Caco-2 (cell line): ENCODE measurements around the gene MTMR12. TPM values are rescaled to one million over a fixed set of nuclear protein-coding genes. Genes with fewer than 3 reads are reported as not detected.
"Not testable (repeated sequence)": the region's sequence is repeated elsewhere in the genome, so short reads cannot be mapped to it uniquely, and the experiment has no call there.

Source experiments
- BruUV-seq: library from RNA; stranded (reverse); fragments of 400-500 nt; replicated peaks from 2 replicates; lab custom pipeline; 2021; lab: Mats Ljungman, UMichigan
- CTCF ChIA-PET: fragments of 300-600 bp; sonication (Branson Sonifier 250); formaldehyde crosslinking; loops from one replicate; lab custom pipeline; 2022; ENCODE audit warnings: antibody characterized with exemption; lab: Charles Lee
- POLR2A ChIA-PET: fragments of 300-600 bp; sonication (Branson Sonifier 250); formaldehyde crosslinking; loops from one replicate; lab custom pipeline; 2022; ENCODE audit warnings: antibody characterized with exemption; lab: Charles Lee
- DNase-seq, 2 experiments: peaks; one replicate each; pipeline versions ENCODE4 v3.0.0 to v3.0.0-alpha.2; 2020 to 2022
- H3K27me3 ChIP-seq: replicated peaks from 2 replicates; pipeline ENCODE4 v1.6.0; 2011; ENCODE audit warnings: low read length; ENCODE audit not compliant: control insufficient read depth, insufficient read depth
- H3K36me3 ChIP-seq: 2 replicates; pipeline ENCODE4 v1.5.1; 2011; ENCODE audit warnings: low read length; ENCODE audit not compliant: control insufficient read depth, insufficient read depth
- H3K4me1 ChIP-seq: fragments of 250-450 bp; sonication (Bioruptor Pico); 2 replicates; pipeline ENCODE4 v1.5.1; 2020; ENCODE audit warnings: mild to moderate bottlenecking
- H3K4me3 ChIP-seq: 2 replicates; pipeline ENCODE4 v1.5.1; 2011; ENCODE audit warnings: low read depth, mild to moderate bottlenecking, control low read depth, low read length
- H3K9me3 ChIP-seq: fragments of 250-450 bp; sonication (Bioruptor Pico); 2 replicates; pipeline ENCODE4 v1.5.1; 2020; ENCODE audit warnings: mild to moderate bottlenecking, moderate library complexity
- H3K27ac Mint-ChIP-seq: one replicate; pipeline ENCODE4 v1.8.0; 2022; ENCODE audit warnings: mixed read lengths; ENCODE audit not compliant: unreplicated experiment
- H3K27me3 Mint-ChIP-seq: one replicate; pipeline ENCODE4 v1.8.0; 2022; ENCODE audit warnings: mixed read lengths; ENCODE audit not compliant: insufficient read depth, unreplicated experiment
- H3K36me3 Mint-ChIP-seq: one replicate; pipeline ENCODE4 v1.8.0; 2022; ENCODE audit warnings: mild to moderate bottlenecking, mixed read lengths; ENCODE audit not compliant: insufficient read depth, unreplicated experiment
- H3K4me1 Mint-ChIP-seq: one replicate; pipeline ENCODE4 v1.8.0; 2022; ENCODE audit warnings: low read depth, mixed read lengths; ENCODE audit not compliant: unreplicated experiment
- H3K4me3 Mint-ChIP-seq: one replicate; pipeline ENCODE4 v1.8.0; 2022; ENCODE audit warnings: mild to moderate bottlenecking, moderate library complexity, mixed read lengths; ENCODE audit not compliant: unreplicated experiment
- H3K9me3 Mint-ChIP-seq: one replicate; pipeline ENCODE4 v1.8.0; 2022; ENCODE audit warnings: mixed read lengths; ENCODE audit not compliant: unreplicated experiment
- CTCF ChIP-seq, 2 experiments: fragments of 200-600 bp in 1 of 2; IDR thresholded peaks; 1 replicate in 1 of 2; 2 replicates in 1 of 2; pipeline versions ENCODE4 v1.5.1 to v1.8.0; 2011 to 2022; ENCODE audit warnings: antibody characterized with exemption in 1 of 2, control low read depth in 1 of 2, inconsistent platforms in 1 of 2, low read depth in 1 of 2, low read length in 1 of 2, mild to moderate bottlenecking in 1 of 2, moderate library complexity in 1 of 2; ENCODE audit not compliant: insufficient read depth in 1 of 2, severe bottlenecking in 1 of 2, unreplicated experiment in 1 of 2
- intact Hi-C: fragments of 100-400 bp; cut with micrococcal nuclease; formaldehyde crosslinking; loops from one replicate; pipeline ENCODE4 v1.10.0; 2022; ENCODE audit not compliant: unreplicated experiment
- total RNA-seq: library from RNA; stranded (reverse); gene quantifications from 2 replicates; pipeline ENCODE4 v1.2.3, GENCODE V29; 2022

The MTMR12 gene
- total RNA-seq, 1 experiment from 2014 or later = 35.1 TPM

GRCh38 chr5:32217886-32218396 lies 94.8 kb downstream of the MTMR12 start:
- intact Hi-C loops = no loop called here
- Histone ChIP-seq H3K4me3 (no peak overlapping the region), H3K27me3 (no peaks in the 10 kb centered on the region), H3K4me1 (peaks cover 4% of the 10 kb centered on the region), H3K9me3 (no peaks in the 10 kb centered on the region), H3K36me3 (no peaks in the 10 kb centered on the region)
- no peak for TF ChIP-seq CTCF (IDR thresholded peaks at IDR 0.05; ENCODE audit: insufficient read depth in 1 of 2, low read depth in 1 of 2, low read length in 1 of 2, severe bottlenecking in 1 of 2, unreplicated experiment in 1 of 2)
- Mint-ChIP-seq H3K4me3 (no peak overlapping the region), H3K36me3 (no peaks in the 10 kb centered on the region), H3K27me3 (no peaks in the 10 kb centered on the region), H3K4me1 (peaks cover 6% of the 10 kb centered on the region), H3K27ac (no peak overlapping the region), H3K9me3 (peaks cover 8% of the 10 kb centered on the region)
- POLR2A ChIA-PET = no interaction called here
- DNase-seq = no peak
- no TSS peak for BruUV-seq
- CTCF ChIA-PET = no interaction called here

GRCh38 chr5:32214344-32214743 lies 98.4 kb downstream of the MTMR12 start:
- H3K27me3 ChIP-seq, H3K27ac Mint-ChIP-seq, H3K9me3 ChIP-seq, H3K9me3 Mint-ChIP-seq, DNase-seq, H3K4me1 ChIP-seq, POLR2A ChIA-PET, H3K4me3 Mint-ChIP-seq, H3K36me3 Mint-ChIP-seq, H3K4me1 Mint-ChIP-seq, intact Hi-C loops, CTCF ChIA-PET, BruUV-seq, H3K36me3 ChIP-seq, H3K27me3 Mint-ChIP-seq, H3K4me3 ChIP-seq: not testable (repeated sequence)

- peaks cover 8% of the 10 kb centered on the region for H3K9me3 Mint-ChIP-seq
- ChIA-PET POLR2A (no interaction called here), CTCF (no interaction called here)
- H3K36me3 ChIP-seq = no peaks in the 10 kb centered on the region
- no peaks in the 10 kb centered on the region for H3K27me3 Mint-ChIP-seq
- H3K4me1 ChIP-seq = no peaks in the 10 kb centered on the region
- TF ChIP-seq CTCF (IDR thresholded peaks at IDR 0.05; ENCODE audit: insufficient read depth in 1 of 2, low read depth in 1 of 2, low read length in 1 of 2, severe bottlenecking in 1 of 2, unreplicated experiment in 1 of 2) = no peak
- no peaks in the 10 kb centered on the region for H3K4me1 Mint-ChIP-seq
- BruUV-seq = no TSS peak
- no peak for DNase-seq
- H3K27ac Mint-ChIP-seq = no peak overlapping the region
- H3K27me3 ChIP-seq = no peaks in the 10 kb centered on the region
- intact Hi-C loops = no loop called here
- no peaks in the 10 kb centered on the region for H3K9me3 ChIP-seq
- H3K4me3 Mint-ChIP-seq = no peak overlapping the region
- H3K36me3 Mint-ChIP-seq = no peaks in the 10 kb centered on the region
- no peak overlapping the region for H3K4me3 ChIP-seq
Measured at GRCh38 chr5:32210151-32210550, 102.6 kb downstream of the MTMR12 start.

GRCh38 chr5:32208837-32209236 lies 103.9 kb downstream of the MTMR12 start:
- CTCF ChIA-PET = not testable (repeated sequence)

More at GRCh38 chr5:32208837-32209236, 103.9 kb downstream of the MTMR12 start:
- H3K36me3 ChIP-seq, H3K36me3 Mint-ChIP-seq, H3K4me3 Mint-ChIP-seq, H3K27me3 ChIP-seq, H3K9me3 ChIP-seq, H3K9me3 Mint-ChIP-seq, intact Hi-C loops, H3K27me3 Mint-ChIP-seq, BruUV-seq, H3K27ac Mint-ChIP-seq, H3K4me3 ChIP-seq, DNase-seq, POLR2A ChIA-PET, H3K4me1 ChIP-seq, H3K4me1 Mint-ChIP-seq: not testable (repeated sequence)
